ENCODE measurements around the gene STAB1.

DNA sequence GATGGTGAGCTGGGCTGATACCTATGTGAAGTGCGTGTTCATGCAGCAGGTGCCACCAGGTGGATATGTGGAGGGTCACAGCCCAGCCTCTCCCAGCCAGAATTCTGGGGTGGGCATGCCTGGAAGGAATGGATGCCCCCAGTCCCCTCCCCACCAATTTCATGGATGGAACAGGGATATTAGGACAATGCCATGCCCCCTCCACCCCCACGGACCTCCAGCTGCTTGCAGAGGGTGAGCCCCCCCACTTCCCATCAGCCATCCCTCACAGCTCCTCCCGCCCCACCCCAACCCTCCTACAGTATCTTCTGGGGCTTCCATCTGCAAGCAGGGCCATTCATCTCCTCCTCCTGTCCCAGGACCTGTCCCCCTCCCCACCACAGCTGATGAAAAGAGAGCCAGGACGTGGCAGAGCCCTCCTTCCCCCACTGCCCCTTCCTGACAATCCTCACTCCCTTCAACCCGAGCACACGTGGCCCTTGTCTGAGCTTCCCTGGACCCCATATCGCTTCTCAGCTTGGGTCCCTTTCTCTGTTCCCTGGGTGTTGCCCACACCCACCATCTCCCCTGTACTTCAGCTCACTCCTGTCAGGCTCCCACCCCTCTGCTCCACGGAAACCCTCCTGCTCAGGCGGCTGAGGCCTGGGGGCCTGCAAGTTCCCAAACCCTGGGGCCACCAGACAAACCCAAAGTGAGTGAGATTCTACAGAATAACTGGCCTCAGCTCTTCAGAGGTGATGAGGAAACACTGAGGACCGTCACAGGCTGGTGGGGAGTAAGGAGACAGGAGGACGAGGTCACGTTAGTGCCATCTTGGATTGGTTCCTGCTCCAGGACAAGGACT is 47.4 kb upstream of the STAB1 start:
- TF ChIP-seq, protein P1, sequence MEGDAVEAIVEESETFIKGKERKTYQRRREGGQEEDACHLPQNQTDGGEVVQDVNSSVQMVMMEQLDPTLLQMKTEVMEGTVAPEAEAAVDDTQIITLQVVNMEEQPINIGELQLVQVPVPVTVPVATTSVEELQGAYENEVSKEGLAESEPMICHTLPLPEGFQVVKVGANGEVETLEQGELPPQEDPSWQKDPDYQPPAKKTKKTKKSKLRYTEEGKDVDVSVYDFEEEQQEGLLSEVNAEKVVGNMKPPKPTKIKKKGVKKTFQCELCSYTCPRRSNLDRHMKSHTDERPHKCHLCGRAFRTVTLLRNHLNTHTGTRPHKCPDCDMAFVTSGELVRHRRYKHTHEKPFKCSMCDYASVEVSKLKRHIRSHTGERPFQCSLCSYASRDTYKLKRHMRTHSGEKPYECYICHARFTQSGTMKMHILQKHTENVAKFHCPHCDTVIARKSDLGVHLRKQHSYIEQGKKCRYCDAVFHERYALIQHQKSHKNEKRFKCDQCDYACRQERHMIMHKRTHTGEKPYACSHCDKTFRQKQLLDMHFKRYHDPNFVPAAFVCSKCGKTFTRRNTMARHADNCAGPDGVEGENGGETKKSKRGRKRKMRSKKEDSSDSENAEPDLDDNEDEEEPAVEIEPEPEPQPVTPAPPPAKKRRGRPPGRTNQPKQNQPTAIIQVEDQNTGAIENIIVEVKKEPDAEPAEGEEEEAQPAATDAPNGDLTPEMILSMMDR (IDR thresholded peaks at IDR 0.05), result no peak
- TF ChIP-seq POLR2AphosphoS5 (IDR thresholded peaks at IDR 0.05), result no peak
